Measurements from ENCODE around the gene KRT78. TPM values are rescaled to one million over a fixed set of nuclear protein-coding genes. Genes with fewer than 3 reads are reported as not detected.

The KRT78 gene
- total RNA-seq, 1 donor from 2014 or later, result 89.1 TPM

GRCh38 chr12:52832451-52832850 lies 16.3 kb downstream of the KRT78 start:
- Histone ChIP-seq H3K36me3 (no peaks in the 10 kb centered on the region), H3K4me3 (no peak overlapping the region), H3K27me3 (no peaks in the 10 kb centered on the region), H3K4me1 (no peaks in the 10 kb centered on the region), H3K27ac (no peak overlapping the region), H3K9me3 (no peaks in the 10 kb centered on the region)
- no peak for DNase-seq (ENCODE audit: extremely low spot score in 2 of 2)
- no peak for TF ChIP-seq CTCF (IDR thresholded peaks at IDR 0.05)
- intact Hi-C loops (cut with DNase I), result no loop called here

GRCh38 chr12:52831251-52831650 lies 17.5 kb downstream of the KRT78 start:
- intact Hi-C loops (cut with DNase I), result loop anchor here (1.0 kb wide), 1 partner anchor 39 kb away; no protein-coding TSS in a partner anchor
- DNase-seq (ENCODE audit: extremely low spot score in 2 of 2), result no peak

GRCh38 chr12:52829986-52830770 lies 18.6 kb downstream of the KRT78 start:
- no peak overlapping the region for H3K27ac ChIP-seq
- intact Hi-C loops (cut with DNase I), result no loop called here
- H3K36me3 ChIP-seq, result no peaks in the 10 kb centered on the region
- no peaks in the 10 kb centered on the region for H3K4me1 ChIP-seq
- DNase-seq (ENCODE audit: extremely low spot score in 2 of 2), result no peak
- H3K9me3 ChIP-seq, result no peaks in the 10 kb centered on the region
- no peaks in the 10 kb centered on the region for H3K27me3 ChIP-seq
- no peak overlapping the region for H3K4me3 ChIP-seq
- TF ChIP-seq POLR2A (IDR thresholded peaks at IDR 0.05) (no peak), CTCF (IDR thresholded peaks at IDR 0.05) (no peak), POLR2AphosphoS5 (IDR thresholded peaks at IDR 0.05; ENCODE audit: insufficient read depth in 1 of 2, low read depth in 1 of 2) (no peak)

More at GRCh38 chr12:52831251-52831650, 17.5 kb downstream of the KRT78 start:
- no peaks in the 10 kb centered on the region for H3K27me3 ChIP-seq
- TF ChIP-seq POLR2AphosphoS5 (IDR thresholded peaks at IDR 0.05; ENCODE audit: insufficient read depth in 1 of 2, low read depth in 1 of 2), result no peak
- TF ChIP-seq POLR2A (IDR thresholded peaks at IDR 0.05), result no peak
- TF ChIP-seq CTCF (IDR thresholded peaks at IDR 0.05), result no peak
- H3K36me3 ChIP-seq, result no peaks in the 10 kb centered on the region
- no peaks in the 10 kb centered on the region for H3K4me1 ChIP-seq
- H3K9me3 ChIP-seq, result no peaks in the 10 kb centered on the region
- H3K4me3 ChIP-seq, result no peak overlapping the region
- H3K27ac ChIP-seq, result no peak overlapping the region

GRCh38 chr12:52828591-52829021 lies 20.2 kb downstream of the KRT78 start:
- TF ChIP-seq POLR2A (IDR thresholded peaks at IDR 0.05), result no peak
- Histone ChIP-seq H3K27me3 (no peaks in the 10 kb centered on the region), H3K4me3 (no peak overlapping the region), H3K36me3 (no peaks in the 10 kb centered on the region), H3K4me1 (no peaks in the 10 kb centered on the region), H3K27ac (no peak overlapping the region), H3K9me3 (no peaks in the 10 kb centered on the region)
- intact Hi-C loops (cut with DNase I), result no loop called here
- no peak for DNase-seq (ENCODE audit: extremely low spot score in 2 of 2)

GRCh38 chr12:52828156-52828555 lies 20.6 kb downstream of the KRT78 start:
- intact Hi-C loops (cut with DNase I), result no loop called here
- no peak overlapping the region for H3K27ac ChIP-seq
- H3K4me3 ChIP-seq, result no peak overlapping the region
- no peaks in the 10 kb centered on the region for H3K36me3 ChIP-seq
- H3K27me3 ChIP-seq, result no peaks in the 10 kb centered on the region
- no peak for DNase-seq (ENCODE audit: extremely low spot score in 2 of 2)
- H3K9me3 ChIP-seq, result no peaks in the 10 kb centered on the region
- no peak for TF ChIP-seq POLR2A (IDR thresholded peaks at IDR 0.05)
- no peak for TF ChIP-seq CTCF (IDR thresholded peaks at IDR 0.05)
- no peak for TF ChIP-seq POLR2AphosphoS5 (IDR thresholded peaks at IDR 0.05; ENCODE audit: insufficient read depth in 1 of 2, low read depth in 1 of 2)
- no peaks in the 10 kb centered on the region for H3K4me1 ChIP-seq

Data from vagina (tissue), 2 donors.